PC-9 (cell line): ENCODE results near the gene IDI1. TPM values are rescaled to one million over a fixed set of nuclear protein-coding genes. Genes with fewer than 3 reads are reported as not detected.

ENCODE experiments used
- BruUV-seq: library from RNA; stranded (reverse); fragments of 400-500 nt; replicated peaks from 2 replicates; lab custom pipeline; 2021; lab: Mats Ljungman, UMichigan
- CTCF ChIA-PET: fragments of 300-600 bp; sonication (Branson Sonifier 250); formaldehyde crosslinking; loops from one replicate; lab custom pipeline; 2022; ENCODE audit warnings: antibody characterized with exemption; lab: Charles Lee
- POLR2A ChIA-PET: fragments of 300-600 bp; sonication (Branson Sonifier 250); formaldehyde crosslinking; loops from one replicate; lab custom pipeline; 2022; ENCODE audit warnings: antibody characterized with exemption; ENCODE audit not compliant: unreplicated experiment; lab: Charles Lee
- DNase-seq, 2 experiments: peaks; one replicate each; pipeline versions ENCODE4 v3.0.0 to v3.0.0-alpha.2; 2015 to 2022; ENCODE audit warnings: mixed read lengths in 1 of 2
- H2AFZ ChIP-seq: fragments of 200-600 bp; sonication (generic); 2 replicates; pipeline ENCODE4 v1.8.1; 2017; ENCODE audit warnings: antibody characterized with exemption
- H3F3A ChIP-seq: fragments of 200-600 bp; sonication (generic); 2 replicates; pipeline ENCODE4 v1.8.1; 2017; ENCODE audit warnings: antibody characterized with exemption, mild to moderate bottlenecking, low read depth; ENCODE audit not compliant: insufficient read depth
- H3K27ac ChIP-seq: fragments of 200-600 bp; sonication (generic); 2 replicates; pipeline ENCODE4 v1.6.1; 2016; ENCODE audit warnings: mixed run types
- H3K27me3 ChIP-seq: fragments of 200-600 bp; sonication (generic); 2 replicates; pipeline ENCODE4 v1.6.1; 2016; ENCODE audit warnings: low read depth, mixed run types; ENCODE audit not compliant: insufficient read depth
- H3K36me3 ChIP-seq: fragments of 200-600 bp; sonication (generic); 2 replicates; pipeline ENCODE4 v1.6.1; 2016; ENCODE audit warnings: low read depth, mixed run types
- H3K4me1 ChIP-seq: fragments of 200-600 bp; sonication (generic); replicated peaks from 2 replicates; pipeline ENCODE4 v1.6.1; 2016; ENCODE audit warnings: mixed run types; ENCODE audit not compliant: insufficient read depth
- H3K4me2 ChIP-seq: fragments of 200-600 bp; sonication (generic); 2 replicates; pipeline ENCODE4 v1.6.1; 2017; ENCODE audit warnings: mixed run types
- H3K4me3 ChIP-seq: fragments of 200-600 bp; sonication (generic); 2 replicates; pipeline ENCODE4 v1.6.1; 2016; ENCODE audit warnings: mixed run types
- H3K79me2 ChIP-seq: fragments of 200-600 bp; sonication (generic); 2 replicates; pipeline ENCODE4 v1.6.1; 2017; ENCODE audit warnings: low read depth, mixed run types
- H3K9me2 ChIP-seq: fragments of 200-600 bp; sonication (generic); 2 replicates; pipeline ENCODE4 v1.8.1; 2017; ENCODE audit warnings: mild to moderate bottlenecking; ENCODE audit not compliant: insufficient read depth
- H3K9me3 ChIP-seq: fragments of 200-600 bp; sonication (generic); 2 replicates; pipeline ENCODE4 v1.8.1; 2016; ENCODE audit warnings: low read depth; ENCODE audit not compliant: insufficient read depth
- H4K20me1 ChIP-seq: fragments of 200-600 bp; sonication (generic); 2 replicates; pipeline ENCODE4 v1.8.1; 2017; ENCODE audit not compliant: insufficient read depth
- CTCF ChIP-seq: fragments of 200-600 bp; sonication (generic); conservative IDR thresholded peaks from 2 replicates; pipeline ENCODE4 v1.6.1; 2017; ENCODE audit warnings: mixed run types, antibody characterized with exemption, mild to moderate bottlenecking, moderate library complexity
- EZH2 ChIP-seq: fragments of 200-600 bp; sonication (generic); IDR thresholded peaks from 2 replicates; pipeline ENCODE4 v1.8.0; 2017; ENCODE audit warnings: antibody characterized with exemption, low read depth
- intact Hi-C: fragments of 100-400 bp; cut with micrococcal nuclease; formaldehyde crosslinking; loops from one replicate; pipeline ENCODE4 v1.10.0; 2022; ENCODE audit not compliant: unreplicated experiment
- total RNA-seq: library from RNA; stranded (reverse); gene quantifications from 2 replicates; pipeline ENCODE4 v1.2.3, GENCODE V29; 2021

Gene IDI1
- total RNA-seq, 1 experiment from 2014 or later = 57.7 TPM

GRCh38 chr10:997266-998022, 51.5 kb downstream of the IDI1 start:
- H2AFZ ChIP-seq = no peak overlapping the region
- H4K20me1 ChIP-seq = peaks cover 41% of the 10 kb centered on the region
- H3K4me2 ChIP-seq = no peak overlapping the region
- H3K9me3 ChIP-seq = no peaks in the 10 kb centered on the region
- H3K4me1 ChIP-seq = no peaks in the 10 kb centered on the region
- peaks cover 27% of the 10 kb centered on the region for H3K79me2 ChIP-seq
- no peaks in the 10 kb centered on the region for H3K27me3 ChIP-seq
- ChIA-PET POLR2A (no interaction called here), CTCF (no interaction called here)
- H3K4me3 ChIP-seq = no peak overlapping the region
- no peaks in the 10 kb centered on the region for H3K9me2 ChIP-seq
- H3K36me3 ChIP-seq = peaks cover 26% of the 10 kb centered on the region
- no peak overlapping the region for H3K27ac ChIP-seq
- BruUV-seq = no TSS peak
- TF ChIP-seq EZH2 = no peak
- H3F3A ChIP-seq = 0 out of 2 replicates have a peak, but pooled peaks cover 12% of the 10 kb centered on the region
- no peak for DNase-seq
- intact Hi-C loops = no loop called here

- H3K4me1 ChIP-seq = no peaks in the 10 kb centered on the region
- H3K4me2 ChIP-seq = no peak overlapping the region
- no peak overlapping the region for H3K4me3 ChIP-seq
- CTCF ChIA-PET = no interaction called here
- intact Hi-C loops = no loop called here
- H3F3A ChIP-seq = 0 out of 2 replicates have a peak, but pooled peaks cover 12% of the 10 kb centered on the region
- H3K79me2 ChIP-seq = peaks cover 36% of the 10 kb centered on the region
- DNase-seq = no peak
- H3K9me3 ChIP-seq = no peaks in the 10 kb centered on the region
- peaks cover 22% of the 10 kb centered on the region for H3K36me3 ChIP-seq
- no peaks in the 10 kb centered on the region for H3K9me2 ChIP-seq
- no TSS peak for BruUV-seq
- TF ChIP-seq EZH2 (no peak), CTCF (no peak)
- peaks cover 44% of the 10 kb centered on the region for H4K20me1 ChIP-seq
- no peaks in the 10 kb centered on the region for H3K27me3 ChIP-seq
- no peak overlapping the region for H3K27ac ChIP-seq
- H2AFZ ChIP-seq = no peak overlapping the region
- POLR2A ChIA-PET = no interaction called here
Observed at GRCh38 chr10:996031-996430, 52.9 kb downstream of the IDI1 start.

- CTCF ChIA-PET = no interaction called here
- peaks cover 41% of the 10 kb centered on the region for H3K79me2 ChIP-seq
- intact Hi-C loops = no loop called here
Observed at GRCh38 chr10:995559-995926, 53.4 kb downstream of the IDI1 start.

More at GRCh38 chr10:995559-995926, 53.4 kb downstream of the IDI1 start:
- Histone ChIP-seq H3K9me2 (no peaks in the 10 kb centered on the region), H3K36me3 (peaks cover 17% of the 10 kb centered on the region), H3K4me2 (no peak overlapping the region), H3K9me3 (no peaks in the 10 kb centered on the region), H3K4me3 (no peak overlapping the region), H4K20me1 (peaks cover 48% of the 10 kb centered on the region), H3K4me1 (no peaks in the 10 kb centered on the region), H2AFZ (no peak overlapping the region), H3K27ac (no peak overlapping the region), H3F3A (0 out of 2 replicates have a peak, but pooled peaks cover 12% of the 10 kb centered on the region), H3K27me3 (no peaks in the 10 kb centered on the region)
- DNase-seq = no peak
- no TSS peak for BruUV-seq
- POLR2A ChIA-PET = no interaction called here
- no peak for TF ChIP-seq EZH2
- TF ChIP-seq CTCF = no peak
